ENCODE data around the gene OVCA2. TPM values are rescaled to one million over a fixed set of nuclear protein-coding genes. Genes with fewer than 3 reads are reported as not detected.

The OVCA2 gene
- total RNA-seq, 1 experiment from 2014 or later, result 33.5 TPM

GRCh38 chr17:2048805-2049204, 7.0 kb downstream of the OVCA2 start:
- H3K4me1 Mint-ChIP-seq (ENCODE audit: insufficient read depth, unreplicated experiment), result peaks cover 23% of the 10 kb centered on the region
- TF ChIP-seq, protein P1, sequence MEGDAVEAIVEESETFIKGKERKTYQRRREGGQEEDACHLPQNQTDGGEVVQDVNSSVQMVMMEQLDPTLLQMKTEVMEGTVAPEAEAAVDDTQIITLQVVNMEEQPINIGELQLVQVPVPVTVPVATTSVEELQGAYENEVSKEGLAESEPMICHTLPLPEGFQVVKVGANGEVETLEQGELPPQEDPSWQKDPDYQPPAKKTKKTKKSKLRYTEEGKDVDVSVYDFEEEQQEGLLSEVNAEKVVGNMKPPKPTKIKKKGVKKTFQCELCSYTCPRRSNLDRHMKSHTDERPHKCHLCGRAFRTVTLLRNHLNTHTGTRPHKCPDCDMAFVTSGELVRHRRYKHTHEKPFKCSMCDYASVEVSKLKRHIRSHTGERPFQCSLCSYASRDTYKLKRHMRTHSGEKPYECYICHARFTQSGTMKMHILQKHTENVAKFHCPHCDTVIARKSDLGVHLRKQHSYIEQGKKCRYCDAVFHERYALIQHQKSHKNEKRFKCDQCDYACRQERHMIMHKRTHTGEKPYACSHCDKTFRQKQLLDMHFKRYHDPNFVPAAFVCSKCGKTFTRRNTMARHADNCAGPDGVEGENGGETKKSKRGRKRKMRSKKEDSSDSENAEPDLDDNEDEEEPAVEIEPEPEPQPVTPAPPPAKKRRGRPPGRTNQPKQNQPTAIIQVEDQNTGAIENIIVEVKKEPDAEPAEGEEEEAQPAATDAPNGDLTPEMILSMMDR (IDR thresholded peaks at IDR 0.05; ENCODE audit: unreplicated experiment), result no peak
- intact Hi-C loops (cut with micrococcal nuclease), result no loop called here
- POLR2A ChIA-PET, result interaction anchor here (1.3 kb wide), 1 partner anchor 331 kb away, joined by 3 read pairs; no protein-coding TSS in a partner anchor
- no peak for DNase-seq (ENCODE audit: unreplicated experiment)
- H3K36me3 Mint-ChIP-seq (ENCODE audit: insufficient read depth, unreplicated experiment), result peaks cover 18% of the 10 kb centered on the region
- H3K4me3 Mint-ChIP-seq (ENCODE audit: unreplicated experiment), result peak overlapping the region; percentile 77
- no peaks in the 10 kb centered on the region for H3K27me3 Mint-ChIP-seq (ENCODE audit: insufficient read depth, unreplicated experiment)
- no TSS peak for BruUV-seq (replicated peaks)
- H3K27ac Mint-ChIP-seq (ENCODE audit: low read depth, unreplicated experiment), result no peak overlapping the region
- H3K9me3 Mint-ChIP-seq (ENCODE audit: unreplicated experiment), result no peaks in the 10 kb centered on the region
- CTCF ChIA-PET, result interaction anchor here (0.7 to 3.2 kb wide), 4 partner anchors 21 to 201 kb away, joined by 3 to 19 read pairs (median 5); no protein-coding TSS in a partner anchor

DNA sequence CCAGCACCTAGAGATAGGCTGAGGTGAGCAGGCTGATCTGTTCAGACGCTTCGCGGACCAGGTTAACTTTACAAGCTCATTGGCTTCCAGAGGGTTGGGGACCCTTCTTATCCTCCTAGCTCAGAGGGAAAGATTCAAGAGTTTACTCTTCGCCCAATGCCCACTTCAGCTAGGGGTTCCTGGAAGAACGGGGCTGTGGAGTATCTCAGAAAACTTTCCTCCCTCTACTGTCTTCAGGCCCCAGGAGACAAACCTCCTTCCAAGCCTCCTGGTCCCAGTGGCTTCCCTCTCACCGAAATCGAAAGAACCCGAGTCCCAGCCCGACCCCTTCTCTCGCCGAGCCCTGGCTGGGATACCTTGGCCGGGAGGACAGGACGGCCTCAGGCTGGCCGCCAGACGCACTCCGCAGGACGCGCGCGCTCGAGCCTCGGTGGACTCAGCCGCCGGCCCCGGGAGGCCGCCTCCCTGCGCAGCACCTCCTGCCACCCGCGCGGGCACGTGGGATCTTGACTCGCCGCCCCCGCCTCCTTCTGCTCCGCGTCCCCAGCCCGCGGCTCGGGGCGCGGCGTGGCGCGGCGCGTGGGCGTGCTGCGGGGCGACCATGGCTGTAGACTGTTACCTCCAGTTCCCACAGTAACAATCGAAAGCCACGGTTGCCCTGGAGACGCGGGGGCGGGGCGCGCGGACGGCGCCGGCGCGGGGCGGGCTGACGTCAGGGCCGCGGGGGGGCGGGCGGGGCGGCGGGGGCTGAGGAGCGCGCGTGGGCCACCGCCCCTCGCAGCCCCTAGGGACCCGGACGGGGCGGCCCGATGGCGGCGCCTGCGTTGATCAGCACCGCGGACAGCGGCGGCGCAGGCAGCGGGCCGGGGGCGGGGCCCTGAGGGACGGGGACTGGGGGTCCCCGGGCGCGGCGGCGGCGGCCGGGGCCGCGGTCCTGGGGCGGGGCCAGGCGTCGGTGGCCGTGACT, 7.8 kb downstream of the OVCA2 start:
- H3K27me3 Mint-ChIP-seq (ENCODE audit: insufficient read depth, unreplicated experiment), result no peaks in the 10 kb centered on the region

GRCh38 chr17:2050300-2051060, 8.7 kb downstream of the OVCA2 start:
- DNase-seq (ENCODE audit: unreplicated experiment), result peak; percentile 60
- CTCF ChIA-PET, result no interaction called here
- H3K4me1 Mint-ChIP-seq (ENCODE audit: insufficient read depth, unreplicated experiment), result peaks cover 17% of the 10 kb centered on the region
- BruUV-seq (replicated peaks), result no TSS peak
- no peaks in the 10 kb centered on the region for H3K9me3 Mint-ChIP-seq (ENCODE audit: unreplicated experiment)
- H3K27ac Mint-ChIP-seq (ENCODE audit: low read depth, unreplicated experiment), result no peak overlapping the region
- POLR2A ChIA-PET, result interaction anchor here (0.8 kb wide), 1 partner anchor 25 kb away, joined by 3 read pairs; the partner anchor contains the start of gene RTN4RL1
- peaks cover 5% of the 10 kb centered on the region for H3K36me3 Mint-ChIP-seq (ENCODE audit: insufficient read depth, unreplicated experiment)
- H3K27me3 Mint-ChIP-seq (ENCODE audit: insufficient read depth, unreplicated experiment), result no peaks in the 10 kb centered on the region
- H3K4me3 Mint-ChIP-seq (ENCODE audit: unreplicated experiment), result peak overlapping the region; percentile 77
- TF ChIP-seq, protein P1 (IDR thresholded peaks at IDR 0.05; ENCODE audit: unreplicated experiment), result no peak
- intact Hi-C loops (cut with micrococcal nuclease), result no loop called here

More for the DNA sequence above, 7.8 kb downstream of the OVCA2 start:
- POLR2A ChIA-PET, result interaction anchor here (0.8 to 1.3 kb wide), 2 partner anchors 25 to 332 kb away, joined by 3 read pairs; partner anchors contain the start of gene RTN4RL1
- intact Hi-C loops (cut with micrococcal nuclease), result no loop called here
- TSS peak; percentile 64 for BruUV-seq (replicated peaks)
- Mint-ChIP-seq H3K9me3 (ENCODE audit: unreplicated experiment) (no peaks in the 10 kb centered on the region), H3K36me3 (ENCODE audit: insufficient read depth, unreplicated experiment) (peaks cover 10% of the 10 kb centered on the region), H3K4me1 (ENCODE audit: insufficient read depth, unreplicated experiment) (peaks cover 20% of the 10 kb centered on the region), H3K4me3 (ENCODE audit: unreplicated experiment) (peak overlapping the region; percentile 77), H3K27ac (ENCODE audit: low read depth, unreplicated experiment) (no peak overlapping the region)
- CTCF ChIA-PET, result no interaction called here
- DNase-seq (ENCODE audit: unreplicated experiment), result peak; percentile 63
- TF ChIP-seq, protein P1 (IDR thresholded peaks at IDR 0.05; ENCODE audit: unreplicated experiment), result no peak
